ENCODE results near the gene LMF2.

The LMF2 gene

GRCh38 chr22:50505276-50505775 is 2.2 kb downstream of the LMF2 start:
- in situ Hi-C loops (cut with HindIII; ENCODE audit: low sequenced_read_pairs) = no loop called here

- in situ Hi-C loops (cut with HindIII; ENCODE audit: low sequenced_read_pairs) = no loop called here
Observed at GRCh38 chr22:50504369-50505211, 2.9 kb downstream of the LMF2 start.

GRCh38 chr22:50503475-50504145 is 3.9 kb downstream of the LMF2 start:
- in situ Hi-C loops (cut with HindIII; ENCODE audit: low sequenced_read_pairs) = no loop called here

GRCh38 chr22:50502628-50503474 is 4.7 kb downstream of the LMF2 start:
- in situ Hi-C loops (cut with HindIII; ENCODE audit: low sequenced_read_pairs) = no loop called here

- in situ Hi-C loops (cut with HindIII; ENCODE audit: low sequenced_read_pairs) = no loop called here
Observed at GRCh38 chr22:50502096-50502495, 5.4 kb downstream of the LMF2 start.

- in situ Hi-C loops (cut with HindIII; ENCODE audit: low sequenced_read_pairs) = no loop called here
Observed at GRCh38 chr22:50500452-50500851, 7.0 kb downstream of the LMF2 start.

- in situ Hi-C loops (cut with HindIII; ENCODE audit: low sequenced_read_pairs) = no loop called here
Observed at GRCh38 chr22:50498322-50498890, 9.1 kb downstream of the LMF2 start.

GRCh38 chr22:50497093-50497492 is 10.4 kb downstream of the LMF2 start:
- in situ Hi-C loops (cut with HindIII; ENCODE audit: low sequenced_read_pairs) = no loop called here

- in situ Hi-C loops (cut with HindIII; ENCODE audit: low sequenced_read_pairs) = no loop called here
Observed at GRCh38 chr22:50490531-50491308, 16.8 kb downstream of the LMF2 start.

- in situ Hi-C loops (cut with HindIII; ENCODE audit: low sequenced_read_pairs) = no loop called here
Observed at GRCh38 chr22:50489363-50490243, 17.9 kb downstream of the LMF2 start.

- in situ Hi-C loops (cut with HindIII; ENCODE audit: low sequenced_read_pairs) = no loop called here
Observed at GRCh38 chr22:50488886-50489285, 18.6 kb downstream of the LMF2 start.

- in situ Hi-C loops (cut with HindIII; ENCODE audit: low sequenced_read_pairs) = no loop called here
Observed at GRCh38 chr22:50488006-50488677, 19.4 kb downstream of the LMF2 start.

GRCh38 chr22:50487290-50488005 is 20.1 kb downstream of the LMF2 start:
- in situ Hi-C loops (cut with HindIII; ENCODE audit: low sequenced_read_pairs) = no loop called here

- in situ Hi-C loops (cut with HindIII; ENCODE audit: low sequenced_read_pairs) = no loop called here
Observed at GRCh38 chr22:50486561-50487289, 20.8 kb downstream of the LMF2 start, which contains the start of gene MIOX. MIOX (plus strand) TSS chr22:50486859; CDS start chr22:50486898, 39 bp downstream.

- in situ Hi-C loops (cut with HindIII; ENCODE audit: low sequenced_read_pairs) = no loop called here
Observed at GRCh38 chr22:50485221-50486131, 22.0 kb downstream of the LMF2 start.

Data from DLD1 (cell line).